H1 (cell line): ENCODE data around the gene TMEM92. TPM values are rescaled to one million over a fixed set of nuclear protein-coding genes. Genes with fewer than 3 reads are reported as not detected.

ENCODE experiments used
- BACH1 ChIP-seq: IDR thresholded peaks from 2 replicates; pipeline ENCODE4 v1.6.1; 2012; ENCODE audit warnings: low read length, improper control_type of control experiment
- E2F6 ChIP-seq: IDR thresholded peaks from 2 replicates; pipeline ENCODE4 v1.6.1; 2012; ENCODE audit warnings: inconsistent platforms
- GTF2F1 ChIP-seq: IDR thresholded peaks from 2 replicates; pipeline ENCODE4 v1.6.1; 2012; ENCODE audit warnings: low read depth, low read length, improper control_type of control experiment, borderline replicate concordance
- RNF2 ChIP-seq: fragments of 200-900, 300-1000 bp; sonication (generic); IDR thresholded peaks from 2 replicates; pipeline ENCODE4 v1.7.1; 2016; ENCODE audit warnings: borderline replicate concordance, low read depth, mild to moderate bottlenecking, antibody characterized with exemption, low read length; ENCODE audit not compliant: poor library complexity, severe bottlenecking; ENCODE audit errors: missing control alignments
- SIRT6 ChIP-seq: IDR thresholded peaks from one replicate; pipeline ENCODE4 v1.7.1; 2012; ENCODE audit warnings: low read length, inconsistent platforms
- TCF12 ChIP-seq: IDR thresholded peaks from 2 replicates; pipeline ENCODE4 v1.6.1; 2011; ENCODE audit warnings: low read depth, mild to moderate bottlenecking, low read length
- YY1 ChIP-seq: IDR thresholded peaks from 2 replicates; pipeline ENCODE4 v1.6.1; 2011; ENCODE audit warnings: low read depth, mild to moderate bottlenecking, low read length
- polyA plus RNA-seq, 7 experiments: library from polyadenylated mRNA; depleted of rRNA in 3 of 7; stranded (reverse) in 5 of 7; unstranded in 2 of 7; fragments of >200 nt in 5 of 7; fragments of 200-250 nt in 2 of 7; gene quantifications; 1 replicate in 5 of 7; 2 replicates in 1 of 7; 4 replicates in 1 of 7; pipeline versions ENCODE4 v1.2.1 to v1.2.3, GENCODE V29; 2011 to 2013; ENCODE audit warnings: missing spikeins in 2 of 7, mixed read lengths in 2 of 7
- total RNA-seq: library from RNA; stranded (reverse); fragmentation: NEBNext Ultra II Directional; extraction: Animal tissue kit (Norgen Biotek cat#: 25700); gene quantifications from 2 replicates; pipeline ENCODE4 v1.2.1, GENCODE V29; 2021

TMEM92 gene
- total and polyA plus RNA-seq, 2 of the 8 experiments (the other 6 are each of a cell fraction or from before 2014, with no cell fraction given): 11.9 to 24.8 TPM

- TF ChIP-seq YY1: no peak
- TF ChIP-seq BACH1: no peak
- no peak for TF ChIP-seq TCF12
- no peak for TF ChIP-seq E2F6
- TF ChIP-seq RNF2: no peak
- no peak for TF ChIP-seq GTF2F1
- TF ChIP-seq SIRT6: no peak
Measured at GRCh38 chr17:50329716-50330115, 55.5 kb downstream of the TMEM92 start (continued).
